Upper lobe of right lung (tissue), 1 donor: Measurements from ENCODE around the gene IL23R. TPM values are rescaled to one million over a fixed set of nuclear protein-coding genes. Genes with fewer than 3 reads are reported as not detected.

Experiments
- ATAC-seq: fragments of 200-7000 bp; cut with Tn5 transposase; one replicate; pipeline ENCODE4 v1.9.1; 2020; ENCODE audit warnings: mild to moderate bottlenecking, moderate library complexity
- DNase-seq: peaks from one replicate; pipeline ENCODE4 v3.0.0-alpha.2; 2020
- H3K27ac ChIP-seq: fragments of 200-600 bp; one replicate; pipeline ENCODE4 v1.8.0; 2022
- H3K27me3 ChIP-seq: fragments of 200-600 bp; one replicate; pipeline ENCODE4 v1.8.0; 2022; ENCODE audit warnings: mild to moderate bottlenecking
- H3K36me3 ChIP-seq: fragments of 200-600 bp; one replicate; pipeline ENCODE4 v1.8.0; 2022
- H3K4me1 ChIP-seq: fragments of 200-600 bp; one replicate; pipeline ENCODE4 v1.8.0; 2022
- H3K4me3 ChIP-seq: fragments of 200-600 bp; one replicate; pipeline ENCODE4 v1.8.0; 2022; ENCODE audit warnings: mild to moderate bottlenecking
- H3K9me3 ChIP-seq: fragments of 200-600 bp; one replicate; pipeline ENCODE4 v1.8.0; 2022
- CTCF ChIP-seq: fragments of 200-600 bp; IDR thresholded peaks from one replicate; pipeline ENCODE4 v1.8.0; 2022; ENCODE audit warnings: antibody characterized with exemption
- intact Hi-C: fragments of 100-400 bp; cut with DNase I; formaldehyde crosslinking; loops from one replicate; pipeline ENCODE4 v1.11.0; 2022
- total RNA-seq: library from RNA; stranded (reverse); fragmentation: NEBNext Ultra II Directional; extraction: Animal tissue kit (Norgen Biotek cat#: 25700); gene quantifications from one replicate; pipeline ENCODE4 v1.2.1, GENCODE V29; 2021
- donor health status: DM: no; HTN: yes; CAD: no; lungs with severe emphysema.

IL23R gene
- total RNA-seq, 1 donor from 2014 or later, result 0.20 TPM

GRCh38 chr1:67209521-67209920 is 43.3 kb downstream of the IL23R start:
- Histone ChIP-seq H3K4me3 (no peak overlapping the region), H3K4me1 (no peaks in the 10 kb centered on the region), H3K27me3 (no peaks in the 10 kb centered on the region), H3K27ac (no peak overlapping the region), H3K9me3 (no peaks in the 10 kb centered on the region), H3K36me3 (no peaks in the 10 kb centered on the region)
- intact Hi-C loops, result no loop called here
- ATAC-seq, result no peak
- no peak for TF ChIP-seq CTCF
- no peak for DNase-seq

GRCh38 chr1:67211589-67212563 is 45.6 kb downstream of the IL23R start:
- H3K4me1 ChIP-seq, result no peaks in the 10 kb centered on the region
- intact Hi-C loops, result no loop called here
- TF ChIP-seq CTCF, result peak; percentile 67
- ATAC-seq (peak; percentile 31), DNase-seq (no peak)
- H3K27me3 ChIP-seq, result no peaks in the 10 kb centered on the region
- H3K4me3 ChIP-seq, result no peak overlapping the region
- H3K36me3 ChIP-seq, result no peaks in the 10 kb centered on the region
- H3K9me3 ChIP-seq, result no peaks in the 10 kb centered on the region
- no peak overlapping the region for H3K27ac ChIP-seq

GRCh38 chr1:67213164-67213563 is 46.9 kb downstream of the IL23R start:
- no peak for DNase-seq
- TF ChIP-seq CTCF, result peak; percentile 40
- Histone ChIP-seq H3K4me1 (no peaks in the 10 kb centered on the region), H3K4me3 (no peak overlapping the region), H3K36me3 (no peaks in the 10 kb centered on the region), H3K27ac (no peak overlapping the region), H3K27me3 (no peaks in the 10 kb centered on the region), H3K9me3 (no peaks in the 10 kb centered on the region)
- peak; percentile 33 for ATAC-seq
- intact Hi-C loops, result no loop called here

- Histone ChIP-seq H3K27me3 (no peaks in the 10 kb centered on the region), H3K36me3 (no peaks in the 10 kb centered on the region), H3K4me3 (no peak overlapping the region), H3K27ac (no peak overlapping the region), H3K4me1 (no peaks in the 10 kb centered on the region), H3K9me3 (no peaks in the 10 kb centered on the region)
- no peak for TF ChIP-seq CTCF
- ATAC-seq (no peak), DNase-seq (no peak)
- intact Hi-C loops, result no loop called here
These were observed 47.7 kb downstream of the IL23R start for GRCh38 chr1:67213948-67214347.

GRCh38 chr1:67214420-67215174 is 48.3 kb downstream of the IL23R start:
- intact Hi-C loops, result no loop called here
- no peak overlapping the region for H3K4me3 ChIP-seq
- DNase-seq, result no peak
- H3K4me1 ChIP-seq, result no peaks in the 10 kb centered on the region
- no peak for ATAC-seq
- H3K9me3 ChIP-seq, result no peaks in the 10 kb centered on the region
- H3K36me3 ChIP-seq, result no peaks in the 10 kb centered on the region
- no peaks in the 10 kb centered on the region for H3K27me3 ChIP-seq
- H3K27ac ChIP-seq, result no peak overlapping the region
- TF ChIP-seq CTCF, result peak; percentile 49
